GM12865 (cell line): Measurements from ENCODE around the gene TGFB2.

Source experiments
- DNase-seq: peaks from one replicate; pipeline ENCODE4 v3.0.0; 2010; ENCODE audit warnings: low read depth
- H3K4me3 ChIP-seq: 2 replicates; pipeline ENCODE4 v1.5.1; 2011; ENCODE audit warnings: mild to moderate bottlenecking, low read depth, low read length, control low read depth
- CTCF ChIP-seq: IDR thresholded peaks from 2 replicates; pipeline ENCODE4 v1.5.1; 2011; ENCODE audit warnings: low read length, control low read depth, low read depth, inconsistent platforms; ENCODE audit not compliant: insufficient read depth; ENCODE audit errors: missing control alignments

TGFB2 gene

GRCh38 chr1:218413179-218413578, 68.0 kb downstream of the TGFB2 start:
- no peak for DNase-seq
- no peak for TF ChIP-seq CTCF
- H3K4me3 ChIP-seq: no peak overlapping the region

GRCh38 chr1:218414060-218414728, 69.1 kb downstream of the TGFB2 start:
- no peak for DNase-seq
- H3K4me3 ChIP-seq: no peak overlapping the region
- TF ChIP-seq CTCF: no peak

- no peak for DNase-seq
- no peak overlapping the region for H3K4me3 ChIP-seq
- no peak for TF ChIP-seq CTCF
Observed at GRCh38 chr1:218415726-218416125, 70.6 kb downstream of the TGFB2 start.

- TF ChIP-seq CTCF: no peak
- H3K4me3 ChIP-seq: no peak overlapping the region
- no peak for DNase-seq
Observed at GRCh38 chr1:218421531-218421930, 76.4 kb downstream of the TGFB2 start.

GRCh38 chr1:218424502-218424901, 79.4 kb downstream of the TGFB2 start:
- no peak overlapping the region for H3K4me3 ChIP-seq
- TF ChIP-seq CTCF: no peak
- no peak for DNase-seq

- H3K4me3 ChIP-seq: no peak overlapping the region
- no peak for TF ChIP-seq CTCF
- no peak for DNase-seq
Observed at GRCh38 chr1:218425647-218426342, 80.7 kb downstream of the TGFB2 start.

- no peak for TF ChIP-seq CTCF
- H3K4me3 ChIP-seq: no peak overlapping the region
- DNase-seq: no peak
Observed at GRCh38 chr1:218426343-218426657, 81.2 kb downstream of the TGFB2 start.
